HEK293 (cell line): Measurements from ENCODE around the gene IGSF9.

ENCODE experiments used
- CTCF ChIP-seq: fragments of 450-650 bp; formaldehyde crosslinking; IDR thresholded peaks from 2 replicates; pipeline ENCODE4 v1.5.1; 2016; ENCODE audit warnings: missing biosample characterization, missing genetic modification characterization
- SP3 ChIP-seq: fragments of 450-650 bp; formaldehyde crosslinking; IDR thresholded peaks from 2 replicates; pipeline ENCODE4 v1.5.1; 2016; ENCODE audit warnings: missing biosample characterization, missing genetic modification characterization

GRCh38 chr1:159932296-159933285, 12.8 kb downstream of the IGSF9 start:
- TF ChIP-seq SP3 (tag by site-specific recombination) (no peak), CTCF (tag by site-specific recombination) (no peak)
